GM12874 (cell line): ENCODE measurements around the gene GTF2IRD1.

Experiments
- TF ChIP-seq, protein P1 (sequence below): IDR thresholded peaks from 2 replicates; pipeline ENCODE4 v1.5.1; 2011; ENCODE audit warnings: low read depth, mild to moderate bottlenecking, control low read depth, low read length, moderate library complexity; ENCODE audit not compliant: insufficient read depth

GTF2IRD1 gene

DNA sequence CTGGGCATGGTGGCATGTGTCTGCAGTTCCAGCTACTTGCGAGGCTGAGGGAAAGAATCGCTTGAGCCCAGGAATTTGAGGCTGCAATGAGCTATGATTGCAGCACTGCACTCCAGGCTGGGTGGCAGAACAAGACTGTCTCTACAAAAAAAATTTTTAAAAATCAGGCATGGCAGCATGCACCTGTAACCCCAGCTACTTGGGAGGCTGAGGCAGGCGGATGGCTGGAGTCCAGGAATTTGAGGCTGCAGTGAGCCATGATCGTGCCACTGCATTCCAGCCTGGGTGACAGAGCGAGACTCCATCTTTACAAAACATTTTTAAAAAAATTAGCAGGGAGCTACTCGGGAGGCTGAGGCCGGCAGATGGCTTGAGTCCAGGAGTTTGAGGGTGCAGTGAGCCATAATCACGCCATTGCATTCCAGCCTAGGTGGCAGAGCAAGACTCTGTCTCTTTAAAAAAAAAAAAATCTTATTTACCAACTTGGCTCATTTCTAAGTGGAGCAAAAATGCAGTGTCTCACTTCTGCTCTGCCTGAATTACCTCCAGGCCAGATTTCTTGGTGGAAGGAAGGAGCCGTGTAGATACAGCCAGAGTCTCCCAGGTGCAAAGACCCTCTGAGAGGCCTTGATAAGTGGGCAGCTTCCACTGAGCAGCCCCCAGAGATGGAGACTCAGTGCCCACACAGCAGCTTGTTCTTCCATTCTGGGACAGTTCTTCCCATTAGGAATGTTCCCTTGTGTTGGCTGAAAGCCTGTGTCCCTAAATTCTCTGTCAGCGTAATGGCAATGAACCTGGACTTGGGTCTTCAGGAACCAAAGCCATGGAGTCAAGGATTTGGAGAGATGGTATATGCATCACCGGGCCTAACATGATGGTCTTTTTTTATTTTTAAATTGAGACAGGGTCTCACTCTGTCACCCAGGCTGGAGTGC lies 30.0 kb downstream of the GTF2IRD1 start:
- TF ChIP-seq, protein P1, sequence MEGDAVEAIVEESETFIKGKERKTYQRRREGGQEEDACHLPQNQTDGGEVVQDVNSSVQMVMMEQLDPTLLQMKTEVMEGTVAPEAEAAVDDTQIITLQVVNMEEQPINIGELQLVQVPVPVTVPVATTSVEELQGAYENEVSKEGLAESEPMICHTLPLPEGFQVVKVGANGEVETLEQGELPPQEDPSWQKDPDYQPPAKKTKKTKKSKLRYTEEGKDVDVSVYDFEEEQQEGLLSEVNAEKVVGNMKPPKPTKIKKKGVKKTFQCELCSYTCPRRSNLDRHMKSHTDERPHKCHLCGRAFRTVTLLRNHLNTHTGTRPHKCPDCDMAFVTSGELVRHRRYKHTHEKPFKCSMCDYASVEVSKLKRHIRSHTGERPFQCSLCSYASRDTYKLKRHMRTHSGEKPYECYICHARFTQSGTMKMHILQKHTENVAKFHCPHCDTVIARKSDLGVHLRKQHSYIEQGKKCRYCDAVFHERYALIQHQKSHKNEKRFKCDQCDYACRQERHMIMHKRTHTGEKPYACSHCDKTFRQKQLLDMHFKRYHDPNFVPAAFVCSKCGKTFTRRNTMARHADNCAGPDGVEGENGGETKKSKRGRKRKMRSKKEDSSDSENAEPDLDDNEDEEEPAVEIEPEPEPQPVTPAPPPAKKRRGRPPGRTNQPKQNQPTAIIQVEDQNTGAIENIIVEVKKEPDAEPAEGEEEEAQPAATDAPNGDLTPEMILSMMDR: no peak

DNA sequence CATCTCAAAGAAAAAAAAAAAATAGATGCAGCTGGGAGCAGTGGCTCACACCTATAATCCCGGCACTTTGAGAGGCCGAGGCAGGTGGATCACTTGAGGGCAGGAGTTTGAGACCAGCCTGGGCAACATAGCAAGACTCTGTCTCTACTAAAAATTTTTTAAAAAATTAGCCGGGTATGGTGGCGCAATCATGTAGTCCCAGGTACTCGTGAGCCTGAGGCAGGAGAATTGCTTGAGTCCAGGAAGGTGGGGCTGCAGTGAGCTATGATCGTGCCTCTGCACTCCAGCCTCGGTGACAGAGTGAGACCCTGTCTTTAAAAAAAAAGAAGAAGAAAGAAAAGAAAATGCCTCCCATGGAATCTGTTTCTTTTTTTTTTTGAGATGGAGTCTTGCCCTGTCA lies 31.9 kb downstream of the GTF2IRD1 start:
- TF ChIP-seq, protein P1: no peak

DNA sequence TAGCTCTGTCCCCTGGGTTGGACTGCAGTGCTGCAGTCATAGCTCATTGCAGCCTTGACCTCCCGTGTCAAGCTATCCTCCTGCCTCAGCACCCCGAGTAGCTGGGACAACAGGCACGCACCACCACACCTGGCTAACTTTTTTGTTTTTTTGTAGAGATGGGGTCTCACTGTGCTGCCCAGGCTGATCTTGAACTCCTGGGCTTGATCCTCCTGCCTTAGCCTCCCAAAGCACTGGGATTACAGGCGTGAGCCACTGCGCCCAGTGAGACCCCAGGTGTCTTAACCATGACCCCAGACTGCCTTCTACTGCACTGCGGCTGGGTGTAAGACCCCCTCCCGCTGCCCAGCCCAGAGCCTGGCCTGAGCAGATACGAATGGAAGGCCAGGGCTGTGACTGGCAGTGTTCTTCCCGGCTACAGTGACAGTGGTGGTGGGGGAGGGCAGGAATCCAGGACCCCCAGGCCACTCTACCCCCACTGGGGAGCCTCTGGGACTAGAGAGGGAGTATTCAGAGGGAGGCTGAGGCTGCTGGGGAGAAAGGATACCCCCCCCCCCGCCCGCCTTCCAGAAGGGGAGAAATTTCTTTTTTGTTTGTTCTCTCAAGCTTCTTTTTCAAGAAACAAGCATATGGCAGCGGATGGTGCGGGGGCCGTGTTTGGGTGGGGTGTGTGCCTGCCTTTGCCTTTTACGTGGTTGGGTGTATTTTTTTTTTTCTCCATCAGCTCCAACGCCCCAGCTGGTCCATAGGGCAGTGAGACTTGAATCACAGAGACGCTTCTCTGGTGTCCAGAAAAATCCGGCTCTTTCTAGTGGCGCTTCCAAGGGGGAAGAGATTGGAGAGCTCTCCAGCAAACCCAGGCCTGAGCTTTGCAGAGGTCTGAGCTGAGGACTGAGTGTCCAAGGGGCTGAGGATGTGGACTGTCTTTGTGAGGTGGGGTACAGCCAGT lies 36.6 kb downstream of the GTF2IRD1 start:
- TF ChIP-seq, protein P1: no peak

DNA sequence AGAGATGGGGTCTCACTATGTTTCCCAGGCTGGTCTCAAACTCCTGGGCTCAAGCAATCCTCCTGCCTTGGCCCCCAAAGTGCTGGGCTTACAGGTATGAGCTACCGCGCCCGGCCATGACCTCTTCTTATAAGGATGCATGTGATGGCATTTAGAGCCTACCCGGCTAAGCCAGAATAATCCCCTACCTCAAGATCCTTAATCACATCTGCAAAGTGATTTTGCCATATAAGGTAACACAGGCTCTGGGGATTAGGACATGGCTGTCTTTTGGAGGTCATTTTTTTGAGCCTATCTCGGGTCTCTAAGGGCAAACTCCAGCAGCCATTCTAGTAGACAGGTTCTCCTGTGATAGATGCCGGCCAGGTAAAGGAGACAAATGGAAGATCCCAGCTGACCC lies 39.6 kb downstream of the GTF2IRD1 start:
- TF ChIP-seq, protein P1: no peak

DNA sequence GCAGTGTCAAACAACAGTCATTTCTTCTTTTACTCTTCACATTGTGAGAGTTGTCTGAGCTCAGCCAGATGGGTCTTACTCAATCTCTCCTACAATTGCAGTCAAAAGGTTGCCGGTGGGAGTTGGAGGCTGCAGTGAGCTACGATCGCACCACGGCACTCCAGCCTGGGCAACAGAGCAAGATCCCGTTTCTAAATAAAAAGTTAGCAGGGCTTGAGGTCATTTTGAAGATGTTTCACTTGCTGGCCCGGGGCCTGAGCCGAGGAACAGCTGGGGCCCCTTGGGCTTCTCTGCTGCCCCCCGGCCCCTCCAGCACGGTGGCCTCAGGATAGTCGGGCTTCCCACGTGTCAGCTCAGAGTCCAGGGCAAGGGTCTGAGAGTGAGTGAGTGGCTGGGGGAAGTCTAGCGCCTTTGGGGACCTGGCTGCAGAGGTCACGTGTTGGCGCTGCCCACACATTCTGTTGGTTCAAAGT lies 40.4 kb downstream of the GTF2IRD1 start:
- TF ChIP-seq, protein P1: no peak

DNA sequence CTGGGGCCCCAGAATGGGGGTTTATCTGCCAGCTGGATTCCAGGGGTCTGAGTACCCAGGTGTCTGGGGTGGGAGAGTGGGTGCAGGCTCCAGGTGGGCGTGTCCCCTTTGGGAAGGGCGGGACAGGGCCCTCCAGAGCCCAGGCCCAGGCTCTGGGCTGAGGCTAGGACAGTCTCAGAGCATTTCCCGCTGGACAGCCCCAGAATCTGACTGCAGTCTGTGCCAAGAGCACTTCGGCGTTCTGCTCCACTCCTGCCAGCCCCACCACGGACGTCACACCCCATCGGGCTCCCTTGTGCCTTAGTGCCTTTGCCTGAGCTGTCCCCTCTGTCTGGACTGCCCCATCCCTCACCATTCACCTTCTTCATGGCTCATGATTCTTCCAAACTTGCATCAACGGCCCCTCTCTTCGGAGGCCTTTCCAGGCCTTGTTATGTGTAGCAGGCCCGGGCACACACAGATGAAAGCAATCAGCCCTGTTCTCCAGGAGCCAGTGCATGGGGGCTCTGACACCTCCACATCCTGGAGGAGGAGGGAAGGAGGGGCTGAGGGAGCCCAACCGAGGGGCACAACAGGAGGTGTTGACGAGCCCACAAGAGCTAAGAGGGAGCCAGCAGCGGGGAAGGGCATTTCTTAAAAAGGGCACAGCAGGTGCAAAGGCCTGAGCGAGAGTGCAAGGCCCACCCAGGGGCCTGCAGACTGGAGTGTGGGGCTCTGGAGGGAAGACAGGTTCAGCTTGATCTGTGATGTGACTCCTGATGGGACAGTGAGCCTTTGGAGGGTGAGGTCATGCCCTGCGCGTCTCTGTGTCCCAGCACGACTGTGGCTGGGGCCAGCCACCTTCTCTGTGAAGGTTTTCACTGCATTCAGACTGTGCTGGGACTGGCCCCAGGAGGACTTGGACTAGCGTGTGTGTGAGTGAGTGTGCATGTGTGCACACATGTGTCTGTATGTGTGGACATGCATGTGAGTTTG lies 41.7 kb downstream of the GTF2IRD1 start:
- TF ChIP-seq, protein P1: no peak
